NOMO-1 (cell line): ENCODE measurements around the gene COL2A1.

Experiments
- DNase-seq, 2 experiments: peaks; one replicate each; lab custom pipeline; 2025; ENCODE audit not compliant: unreplicated experiment in 2 of 2; lab: John Stamatoyannopoulos, UW

The COL2A1 gene

DNA sequence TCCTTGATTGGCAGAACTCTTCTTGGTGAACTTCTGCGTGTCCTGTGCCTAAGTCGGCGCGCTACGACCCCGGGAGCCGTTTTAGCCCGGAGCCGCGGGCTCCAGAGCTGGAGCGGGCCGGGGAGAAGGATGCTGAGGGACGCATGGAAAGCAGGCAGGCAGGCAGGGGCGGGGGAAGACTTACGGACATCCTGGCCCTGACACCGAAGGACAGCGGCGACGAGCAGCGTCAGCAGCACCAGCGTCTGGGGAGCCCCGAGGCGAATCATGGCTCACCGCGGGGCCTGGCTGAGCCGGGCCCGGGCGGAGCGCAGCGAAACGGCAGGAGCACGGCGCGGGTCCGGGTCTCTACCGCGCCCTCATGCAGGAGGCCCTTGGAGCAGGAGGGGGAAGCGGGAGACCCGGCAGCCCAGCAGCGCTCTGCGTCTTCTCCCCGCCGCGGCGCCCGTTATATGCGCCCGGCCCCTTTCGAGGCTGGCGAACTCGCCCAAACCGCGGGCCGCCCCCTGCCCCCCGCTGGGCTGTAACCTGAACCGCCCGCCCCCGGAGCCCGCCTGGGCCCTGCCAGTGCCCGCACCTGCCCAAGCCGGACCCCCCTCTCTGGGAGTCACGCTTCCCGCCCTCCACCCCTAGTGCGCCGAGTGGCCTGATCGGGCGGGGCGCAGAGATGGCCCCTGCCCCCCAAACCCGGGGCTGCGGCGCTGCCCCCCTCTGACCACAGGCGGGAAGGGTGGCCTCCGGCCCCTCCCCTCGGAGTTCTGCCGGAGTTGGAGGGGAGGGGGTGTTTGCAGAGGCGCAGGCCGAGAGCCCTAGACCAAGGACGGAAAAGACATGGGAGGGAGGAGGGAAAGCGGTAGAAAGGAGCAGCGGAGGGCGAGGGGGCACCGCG, at the start of gene COL2A1:
Gene COL2A1, minus strand, starts transcription at position 424 of the 889 bp plus-strand sequence. Its CDS starts 155 bp downstream, at position 269.
- DNase-seq: no peak

DNA sequence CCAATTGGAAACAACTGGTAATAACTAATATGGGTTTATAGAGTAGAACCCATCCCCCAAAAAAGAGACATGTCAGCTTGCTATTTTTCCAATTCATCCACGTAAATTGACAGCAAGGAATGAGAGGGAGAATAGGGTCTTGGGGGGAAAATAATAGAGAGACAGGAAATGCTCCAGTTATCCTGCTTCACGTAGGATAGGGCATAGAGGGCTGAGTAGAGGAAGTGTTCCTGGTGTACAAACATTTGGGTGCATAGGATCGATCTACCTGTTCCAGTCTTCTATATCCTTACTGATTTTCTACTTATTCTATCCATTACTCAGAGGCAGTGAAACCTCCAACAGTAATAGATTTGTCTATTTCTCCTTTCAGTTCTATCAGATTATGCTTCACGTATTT, 49.6 kb upstream of the COL2A1 start:
- no peak for DNase-seq

DNA sequence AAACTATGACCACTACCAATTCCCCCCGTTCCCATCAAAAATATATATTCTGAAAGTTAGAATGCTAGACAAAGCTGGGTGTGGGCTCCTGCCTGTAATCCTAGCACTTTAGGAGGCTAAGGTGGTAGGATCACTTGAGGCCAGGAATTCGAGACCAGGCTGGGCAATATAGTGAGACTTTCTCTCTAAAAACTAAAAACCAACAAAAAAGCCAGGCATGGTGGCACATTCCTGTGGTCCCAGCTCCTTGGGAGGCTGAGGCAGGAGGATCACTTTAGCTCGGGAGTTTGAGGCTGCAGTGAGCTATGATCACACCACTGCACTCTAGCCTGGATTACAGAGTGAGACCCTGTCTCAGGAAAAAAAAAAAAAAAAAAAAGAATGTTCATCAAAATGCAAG, 48.8 kb upstream of the COL2A1 start:
- DNase-seq: no peak

DNA sequence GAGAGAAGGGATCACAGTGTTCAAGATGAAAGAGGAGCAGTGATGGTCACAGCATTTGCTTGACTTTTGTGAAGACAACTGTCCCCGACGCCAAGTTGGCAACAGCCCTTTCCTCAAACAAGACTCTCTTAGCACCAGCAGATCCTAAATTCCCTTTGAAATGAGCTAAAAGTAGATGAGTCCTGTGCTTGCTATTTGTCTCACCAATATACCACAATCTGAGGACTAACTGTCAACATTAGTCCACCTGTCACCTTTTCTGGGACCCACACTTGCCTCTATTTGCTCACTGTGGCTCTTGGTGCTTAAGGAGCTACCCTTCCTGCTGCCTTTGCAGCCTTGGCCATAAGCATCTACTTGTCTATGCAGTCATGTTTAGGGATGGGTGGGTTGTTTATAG, 47.4 kb upstream of the COL2A1 start:
- DNase-seq: no peak

DNA sequence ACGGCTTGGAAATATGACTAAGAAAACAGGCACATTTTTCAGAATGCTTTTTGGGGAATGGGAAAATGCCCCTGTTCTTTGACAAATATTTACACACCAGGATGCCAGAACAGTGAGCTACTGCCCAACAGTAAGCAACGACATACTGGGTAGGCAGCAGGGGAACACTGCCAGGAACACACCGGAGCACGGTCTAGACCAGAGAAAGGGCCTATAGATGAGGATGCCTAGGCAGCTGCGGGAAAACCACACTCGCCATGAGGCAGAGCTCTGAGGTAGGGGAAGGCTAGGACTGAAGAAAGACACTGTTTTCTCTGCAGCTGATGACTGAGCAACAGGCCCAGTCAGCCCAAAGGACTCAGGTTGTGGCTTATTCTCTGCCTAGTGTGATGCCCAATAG, 45.9 kb upstream of the COL2A1 start:
- no peak for DNase-seq

DNA sequence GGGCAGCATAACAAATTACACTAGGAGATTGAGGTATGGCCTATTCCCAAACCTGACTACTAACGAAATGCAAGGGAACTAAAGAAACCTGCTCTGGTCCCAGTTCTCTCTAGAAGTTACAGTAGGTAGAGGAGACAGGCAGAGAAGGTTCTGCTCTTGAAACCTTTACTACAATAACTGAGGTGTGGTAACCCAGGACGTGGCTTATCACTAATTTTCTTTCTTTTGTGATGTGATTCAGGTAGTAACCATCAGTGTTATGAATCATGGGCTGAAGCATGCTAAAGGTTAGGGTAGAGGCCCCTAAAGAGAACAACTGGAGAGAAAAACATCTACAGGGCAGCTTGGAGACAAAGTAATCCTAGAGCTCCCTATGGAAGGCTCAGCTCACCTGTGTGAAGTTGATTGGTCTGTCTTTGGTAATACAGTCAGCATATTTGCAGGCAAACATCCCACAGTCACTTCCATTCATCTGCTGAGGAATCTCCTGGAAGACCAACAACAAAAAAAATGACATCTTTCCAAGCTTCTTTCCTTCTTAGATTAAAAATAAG, 41.8 kb upstream of the COL2A1 start:
- no peak for DNase-seq

DNA sequence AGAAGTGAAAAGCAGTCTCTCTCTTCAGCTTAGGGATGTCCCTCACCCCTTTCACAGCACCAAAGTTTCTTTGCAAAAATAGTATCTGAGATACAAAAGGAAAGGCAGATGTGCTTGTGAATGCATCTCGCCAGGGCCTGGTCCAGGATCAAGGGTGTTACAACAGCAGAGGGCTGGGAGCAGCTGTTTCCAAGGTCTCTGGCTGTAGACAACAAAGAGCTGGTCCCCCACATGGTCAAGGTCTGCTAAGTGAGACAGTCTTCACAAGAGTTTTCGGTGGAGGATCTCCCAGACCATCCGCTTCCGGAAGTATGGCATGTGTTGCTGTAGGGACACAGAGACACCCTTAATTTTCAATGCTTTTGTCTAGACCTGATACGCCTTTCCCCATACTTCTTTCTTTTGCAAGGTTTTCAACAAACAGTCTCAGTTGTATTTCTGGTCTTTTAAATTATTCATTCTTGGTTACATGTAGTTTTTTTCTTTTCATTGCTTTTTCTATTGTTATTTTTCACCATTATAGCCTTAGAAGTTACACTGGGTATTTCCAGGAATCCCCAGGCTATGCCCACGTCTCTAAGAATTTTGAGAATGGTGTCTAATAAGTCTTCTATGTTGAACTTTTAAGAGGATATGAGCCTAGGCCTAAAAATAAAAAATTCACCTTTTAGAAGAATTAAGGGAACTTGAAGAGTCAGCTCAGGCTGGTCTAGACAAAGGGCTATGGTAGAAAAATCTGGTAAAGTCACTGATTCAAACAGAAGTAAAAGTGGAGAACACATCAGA, 41.0 kb upstream of the COL2A1 start:
- DNase-seq: no peak

DNA sequence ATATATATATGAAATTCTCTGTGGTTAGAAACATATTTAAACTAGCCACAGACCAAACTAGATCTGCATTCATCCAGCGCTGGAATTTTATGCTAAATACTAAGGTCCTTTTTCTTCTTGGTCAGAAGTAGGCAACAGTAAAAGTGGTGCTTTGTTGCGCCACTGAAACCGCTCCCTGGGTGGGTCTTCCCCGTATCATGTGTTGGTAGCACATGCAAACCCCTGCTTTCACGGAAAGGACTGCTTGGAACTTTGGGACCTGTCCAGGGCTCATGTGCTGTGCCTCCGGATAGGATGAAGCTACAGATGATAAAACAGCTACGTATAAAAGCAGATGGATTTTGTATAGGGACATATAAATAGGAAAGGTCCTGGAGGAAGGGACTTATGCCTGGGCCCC, 40.1 kb upstream of the COL2A1 start:
- DNase-seq: no peak

DNA sequence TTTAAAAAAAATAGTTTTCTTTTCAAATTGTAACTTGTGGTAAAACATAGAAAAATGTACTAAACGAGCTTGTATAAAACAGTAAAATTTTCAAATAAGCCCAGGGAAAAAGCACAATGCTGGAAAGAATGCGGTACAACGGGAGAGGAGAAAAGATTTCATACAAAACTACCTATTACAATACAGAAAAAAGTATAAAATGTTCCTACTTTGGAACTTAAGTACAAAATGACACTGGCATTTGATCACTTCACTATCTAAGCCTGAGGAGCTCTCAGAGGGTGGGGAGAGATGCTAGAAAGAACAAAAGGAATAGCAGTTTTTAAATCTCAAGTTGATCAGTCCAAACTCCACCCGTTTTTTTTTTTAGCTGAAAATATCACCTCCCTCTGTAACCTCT, 39.5 kb upstream of the COL2A1 start:
- no peak for DNase-seq

DNA sequence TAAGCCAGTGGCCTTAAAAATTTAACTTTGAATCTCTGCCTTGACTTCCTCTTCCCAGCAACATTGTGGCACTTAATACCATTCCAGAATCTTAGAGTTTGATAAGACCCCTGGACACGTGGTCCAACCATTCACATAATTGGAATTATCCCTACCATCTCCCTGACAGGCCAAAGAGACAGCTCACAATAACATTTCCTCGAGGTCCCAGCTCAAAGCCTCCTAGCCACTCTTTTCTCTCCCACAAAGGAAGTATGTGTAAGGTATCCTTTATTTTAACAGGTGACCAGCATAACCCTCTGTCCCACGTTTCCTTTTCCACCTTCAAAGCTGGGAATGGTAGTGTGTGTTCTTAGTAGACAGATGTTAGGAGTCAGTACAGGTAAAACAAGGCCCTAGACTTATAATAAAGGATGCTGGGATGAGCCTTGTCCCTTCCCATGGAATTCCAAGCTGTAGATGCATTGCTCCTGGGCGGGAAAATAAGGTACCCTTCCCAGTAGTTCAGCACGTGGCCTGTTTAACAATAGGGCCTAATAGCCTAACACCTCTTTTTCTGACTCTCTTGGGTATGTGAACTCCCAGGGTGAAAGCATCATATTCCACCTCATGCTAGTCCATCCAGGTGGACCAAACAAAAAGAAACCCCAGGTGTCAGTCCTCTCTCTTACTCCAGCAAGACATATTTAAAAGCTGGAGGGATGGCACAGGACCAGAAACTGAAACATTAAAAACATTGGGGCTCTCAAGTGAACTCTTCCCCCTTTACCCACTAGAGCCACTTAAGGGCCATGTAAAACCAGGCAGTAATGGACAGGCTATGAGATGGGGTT, 37.5 kb upstream of the COL2A1 start:
- DNase-seq: no peak

DNA sequence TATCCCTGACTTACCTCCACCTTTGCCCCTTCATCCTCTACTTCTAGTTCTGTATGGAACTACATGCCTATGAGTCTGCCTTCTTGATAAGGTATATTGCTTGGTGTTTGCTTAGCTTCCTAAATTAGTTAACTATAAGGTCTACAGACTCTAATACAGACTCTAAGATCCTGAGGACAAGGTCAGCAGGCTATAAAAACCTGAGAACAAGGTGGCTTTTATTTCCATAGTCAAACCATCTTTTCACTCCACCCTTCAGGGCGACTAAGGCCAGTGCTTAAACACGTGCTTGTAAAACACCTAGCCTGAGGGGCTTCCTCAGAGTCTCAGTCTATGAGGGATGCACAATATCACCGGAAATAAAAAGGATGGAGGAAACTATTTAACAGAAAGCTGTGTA, 36.1 kb upstream of the COL2A1 start:
- no peak for DNase-seq

DNA sequence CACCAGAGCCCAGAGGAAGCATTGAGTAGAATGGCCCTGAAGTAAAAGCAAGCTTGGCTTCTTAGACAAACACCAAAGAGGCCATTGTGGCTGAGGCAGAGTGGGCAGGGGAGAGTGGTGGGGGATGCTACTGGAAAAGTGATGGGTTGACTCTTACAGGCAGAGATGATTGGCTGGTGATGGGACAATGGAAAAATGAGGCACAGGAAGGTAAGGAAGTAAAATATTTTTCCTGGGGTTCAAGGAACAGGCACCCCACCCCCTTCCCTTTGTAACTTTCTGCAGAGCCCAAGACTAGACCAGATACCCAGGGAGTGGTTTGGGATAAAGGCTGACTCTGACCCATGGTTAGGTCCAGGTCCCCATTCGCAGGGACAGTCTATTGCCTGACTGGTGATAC, 34.9 kb upstream of the COL2A1 start:
- no peak for DNase-seq

DNA sequence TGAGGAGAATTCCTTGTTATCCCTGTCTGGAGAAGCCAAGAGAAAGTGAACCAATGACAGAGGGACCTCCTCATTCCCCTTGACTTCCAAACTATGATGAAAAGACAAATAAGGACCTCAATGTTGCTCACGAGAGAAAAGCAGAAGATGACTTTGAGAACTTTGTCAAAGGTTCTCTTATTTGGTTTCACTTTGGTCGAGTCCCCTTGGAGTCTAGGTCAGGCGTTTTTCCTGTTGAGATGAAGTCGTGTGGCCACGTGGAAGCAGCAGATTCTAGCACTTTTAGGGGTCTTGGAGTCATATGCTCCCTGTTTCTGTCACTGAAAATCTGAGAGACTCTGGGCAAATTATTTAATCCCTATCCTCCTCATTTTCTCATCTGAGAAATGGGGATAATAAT, 33.8 kb upstream of the COL2A1 start:
- peak; percentile 36 to 75 for DNase-seq

DNA sequence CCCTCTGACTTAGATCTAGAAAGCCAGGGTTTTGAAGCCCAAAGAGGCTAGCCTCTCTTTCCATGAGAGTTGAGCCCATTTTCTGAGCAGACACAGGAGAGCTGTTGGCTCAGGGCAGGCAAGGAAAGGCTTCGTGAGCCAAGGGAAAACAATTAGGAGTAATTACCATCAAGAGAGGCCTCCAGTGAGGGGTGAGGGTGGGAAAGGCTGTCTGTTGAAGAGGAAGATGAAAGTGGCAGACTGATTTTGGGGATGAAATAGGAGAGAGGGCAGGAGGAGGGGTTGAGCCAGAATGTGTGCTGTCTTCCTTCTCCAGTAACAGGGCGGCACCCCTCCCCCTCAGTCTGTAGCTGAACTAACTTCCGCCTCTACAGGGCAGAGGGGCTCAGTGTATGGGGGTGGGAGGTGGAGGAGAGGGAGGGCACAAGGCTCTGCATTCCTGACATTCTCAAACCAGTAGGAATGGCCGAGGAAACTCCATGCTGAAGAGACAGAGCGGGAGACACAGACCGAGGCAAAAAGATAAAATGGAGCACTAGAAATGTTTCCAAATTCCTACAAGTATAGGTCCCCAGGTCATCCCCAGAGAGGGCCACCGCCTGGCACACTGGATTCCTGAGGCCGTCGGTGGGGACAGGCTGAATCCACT, 33.1 kb upstream of the COL2A1 start:
- DNase-seq: peak; percentile 9 to 17

DNA sequence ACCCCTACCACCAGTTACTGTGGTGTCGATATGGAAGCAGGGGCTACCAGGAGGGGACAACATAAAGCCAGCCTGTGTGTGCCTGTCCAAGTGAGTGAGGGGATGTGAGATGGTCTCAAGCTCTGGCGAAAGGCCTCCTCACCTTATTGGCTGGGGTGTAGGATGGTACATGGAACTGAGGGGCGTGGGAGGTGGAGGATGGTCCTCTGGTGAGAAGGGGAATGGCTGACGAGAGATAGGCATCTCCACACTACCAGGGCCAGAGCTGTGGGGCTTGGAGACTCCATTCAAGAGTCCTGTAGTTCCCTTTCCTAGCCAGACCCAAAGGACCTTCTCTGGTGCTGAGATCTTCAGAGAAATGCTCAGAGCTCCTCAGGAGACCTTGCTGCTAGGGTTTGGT, 32.5 kb upstream of the COL2A1 start:
- no peak for DNase-seq

DNA sequence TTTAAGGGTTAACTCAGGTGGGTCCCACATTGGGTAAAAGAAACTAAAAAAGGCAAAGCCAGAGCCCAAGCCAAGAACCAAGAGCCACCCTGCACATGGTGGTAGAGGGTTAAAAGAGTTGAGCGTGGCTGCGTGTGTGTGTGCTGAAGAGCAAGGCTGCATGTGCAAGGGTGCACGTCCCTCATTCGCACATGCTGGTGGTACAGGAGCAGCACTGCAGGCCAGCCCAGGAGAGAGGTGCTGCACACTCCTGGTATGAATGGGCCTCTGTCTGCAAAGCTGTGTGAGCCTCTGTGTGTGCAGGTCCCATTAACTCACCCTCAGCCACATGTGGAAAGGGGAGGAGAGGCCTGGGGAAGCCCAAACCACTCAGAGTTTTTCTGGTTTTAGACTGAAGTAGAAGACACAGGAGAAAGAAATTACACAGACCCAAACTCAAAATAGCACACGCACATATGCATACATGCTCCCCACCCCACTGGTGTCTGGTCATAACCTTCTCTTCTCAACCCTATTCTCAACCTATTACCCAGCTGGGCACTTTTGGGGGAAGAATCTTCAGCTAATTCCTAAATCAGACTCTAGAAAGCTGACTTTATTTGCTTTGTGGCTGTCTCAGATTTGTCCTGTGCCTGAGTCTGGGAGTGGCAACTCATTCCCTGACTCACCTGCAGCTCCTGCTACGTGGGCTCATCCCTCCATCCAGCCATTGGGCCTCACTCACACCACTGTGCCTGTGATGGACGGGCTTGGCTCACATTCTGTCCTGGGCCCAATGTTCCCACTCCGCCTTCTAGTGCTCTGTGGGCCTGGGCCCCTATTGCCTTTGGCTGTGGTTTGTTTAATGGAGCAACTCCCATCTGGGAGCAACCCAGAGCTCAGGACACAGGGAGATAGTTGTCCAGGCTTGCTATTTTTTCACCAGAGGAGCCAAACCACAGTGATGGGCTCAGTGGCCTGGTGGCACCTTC, 30.8 kb upstream of the COL2A1 start:
- no peak for DNase-seq

DNA sequence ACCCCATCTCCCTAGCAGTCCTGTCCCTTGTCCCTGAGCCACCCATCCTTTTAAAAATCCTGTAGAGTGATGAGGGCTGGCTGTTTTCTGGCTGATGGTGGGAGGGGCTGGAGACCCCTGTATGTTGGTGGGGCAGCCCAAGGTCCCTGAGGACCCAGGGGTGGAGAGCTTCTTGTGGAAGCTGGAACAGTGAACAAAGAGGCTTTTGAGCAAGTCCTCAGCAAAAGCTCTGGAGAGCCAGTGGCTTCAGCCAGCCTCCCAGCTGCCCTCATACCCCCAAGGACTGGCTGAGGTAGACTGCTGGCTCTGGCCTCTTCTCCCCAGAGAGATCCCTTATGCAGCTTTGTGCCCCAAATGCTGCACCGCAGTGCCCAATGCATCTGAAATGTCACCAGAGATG, 29.2 kb upstream of the COL2A1 start:
- DNase-seq: no peak

DNA sequence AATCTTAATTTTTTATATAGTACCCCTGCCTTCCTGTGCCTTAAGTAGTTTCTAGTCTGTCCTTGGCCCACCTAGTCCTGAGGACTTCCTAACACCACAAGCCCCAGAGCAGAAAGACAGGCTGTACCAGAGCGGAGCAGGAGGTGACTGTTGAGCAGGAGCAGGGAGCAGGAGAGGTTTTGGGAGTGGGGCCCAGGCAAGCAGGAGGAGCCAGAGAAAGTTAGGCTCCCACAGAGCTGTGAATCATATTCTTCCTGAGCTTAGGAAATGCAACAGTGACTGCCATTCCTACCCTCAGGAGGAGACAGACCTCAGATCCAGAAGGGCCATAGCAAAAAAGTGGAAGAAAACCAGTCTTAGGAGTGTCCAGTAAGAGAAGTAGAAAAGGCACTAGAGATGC, 28.3 kb upstream of the COL2A1 start:
- no peak for DNase-seq
